Tibial nerve (tissue), 4 donors: Measurements from ENCODE around the gene LRFN4. TPM values are rescaled to one million over a fixed set of nuclear protein-coding genes. Genes with fewer than 3 reads are reported as not detected.
A peak's percentile ranks its signal among the peaks of the same experiment; 100 is the strongest.

Experiments
- DNase-seq, 2 donors: peaks; one replicate each; pipeline ENCODE4 v3.0.0-alpha.2; 2019; ENCODE audit warnings: low spot score in 2 of 2
- H3K27ac ChIP-seq, 4 donors: fragments of 200-600 bp; sonication (generic) in 3 of 4; one replicate each; pipeline ENCODE4 v1.5.1; 2017 to 2019; ENCODE audit warnings: mild to moderate bottlenecking in 1 of 4
- H3K27me3 ChIP-seq, 2 donors: fragments of 200-600 bp; sonication (generic) in 1 of 2; one replicate each; pipeline versions ENCODE4 v1.5.1 to v1.6.0; 2017 to 2019
- H3K36me3 ChIP-seq, 3 donors: fragments of 200-600 bp; sonication (generic); one replicate each; pipeline ENCODE4 v1.5.1; 2018 to 2019
- H3K4me1 ChIP-seq, 4 donors: fragments of 200-600 bp; sonication (generic) in 3 of 4; one replicate each; pipeline ENCODE4 v1.5.1; 2017 to 2019
- H3K4me3 ChIP-seq, 4 donors: fragments of 200-600 bp; sonication (generic) in 3 of 4; one replicate each; pipeline ENCODE4 v1.5.1; 2017 to 2019; ENCODE audit warnings: mild to moderate bottlenecking in 1 of 4, moderate library complexity in 1 of 4
- H3K9me3 ChIP-seq, 4 donors: fragments of 200-600 bp; sonication (generic) in 3 of 4; one replicate each; pipeline ENCODE4 v1.5.1; 2017 to 2019
- EP300 ChIP-seq, 2 donors: sonication (generic); formaldehyde crosslinking; IDR thresholded peaks; one replicate each; pipeline ENCODE4 v1.6.1; 2017; ENCODE audit warnings: antibody characterized with exemption in 2 of 2, mild to moderate bottlenecking in 1 of 2
- POLR2A ChIP-seq, 2 donors: fragments of 450-650 bp; IDR thresholded peaks; one replicate each; pipeline ENCODE4 v1.6.1; 2017; ENCODE audit warnings: antibody characterized with exemption in 2 of 2, mild to moderate bottlenecking in 2 of 2, moderate library complexity in 2 of 2
- WGBS, 2 donors: methylation state at CpG; one replicate each; pipeline ENCODE4 v1.1.5; 2018; 5-methylcytosine and 5-hydroxymethylcytosine counted together
- total RNA-seq, 4 donors: library from RNA; depleted of rRNA; stranded (reverse); fragments of >200 nt; gene quantifications; one replicate each; pipeline ENCODE4 v1.1.0, GENCODE V29; 2016
- TF ChIP-seq, protein P1 (sequence below), 5 experiments: fragments of 200-600 bp in 3 of 5; fragments of 450-650 bp in 2 of 5; sonication (generic) in 3 of 5; IDR thresholded peaks; one replicate each; pipeline ENCODE4 v1.5.1; 2016 to 2019; ENCODE audit warnings: antibody characterized with exemption in 5 of 5, mild to moderate bottlenecking in 3 of 5, moderate library complexity in 2 of 5

LRFN4 gene
- total RNA-seq, 4 donors from 2014 or later, result 9.4 to 17.1 (median 14.0) TPM

DNA sequence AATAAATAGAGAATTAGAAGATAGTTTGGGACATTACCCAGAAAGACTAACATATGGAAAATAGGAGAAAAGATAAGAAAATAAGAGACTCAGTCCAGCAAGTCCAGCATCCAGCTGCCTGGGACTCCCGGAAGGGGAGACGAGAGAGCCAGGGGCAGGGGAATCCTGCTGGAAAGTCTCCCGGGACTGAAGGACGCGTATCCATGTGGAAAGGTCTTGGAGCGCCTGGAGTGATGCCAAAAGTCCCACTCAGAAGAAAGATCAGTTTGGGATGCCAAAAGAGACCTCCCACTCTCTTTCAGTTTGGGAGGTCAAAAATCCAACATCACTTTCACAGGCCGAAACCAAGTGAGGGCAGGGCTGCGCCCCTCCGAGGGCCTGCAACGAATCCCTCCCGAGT lies 30.7 kb downstream of the LRFN4 start:
- no peak for DNase-seq
- 48 to 53% methylated on average over 11 of the region's 11 CpGs for WGBS, 2 donors
- no peaks in the 10 kb centered on the region for H3K27me3 ChIP-seq
- peak overlapping the region in 1 of 4 donors; percentile 51 for H3K27ac ChIP-seq
- H3K9me3 ChIP-seq, result no peaks in the 10 kb centered on the region
- H3K4me1 ChIP-seq, result peaks cover 0 to 28% (median 13%) of the 10 kb centered on the region in 4 donors
- H3K36me3 ChIP-seq, result no peaks in the 10 kb centered on the region
- H3K4me3 ChIP-seq, result no peak overlapping the region
- TF ChIP-seq EP300 (IDR thresholded peaks at IDR 0.05) (no peak), POLR2A (IDR thresholded peaks at IDR 0.05) (no peak)
- TF ChIP-seq, protein P1, sequence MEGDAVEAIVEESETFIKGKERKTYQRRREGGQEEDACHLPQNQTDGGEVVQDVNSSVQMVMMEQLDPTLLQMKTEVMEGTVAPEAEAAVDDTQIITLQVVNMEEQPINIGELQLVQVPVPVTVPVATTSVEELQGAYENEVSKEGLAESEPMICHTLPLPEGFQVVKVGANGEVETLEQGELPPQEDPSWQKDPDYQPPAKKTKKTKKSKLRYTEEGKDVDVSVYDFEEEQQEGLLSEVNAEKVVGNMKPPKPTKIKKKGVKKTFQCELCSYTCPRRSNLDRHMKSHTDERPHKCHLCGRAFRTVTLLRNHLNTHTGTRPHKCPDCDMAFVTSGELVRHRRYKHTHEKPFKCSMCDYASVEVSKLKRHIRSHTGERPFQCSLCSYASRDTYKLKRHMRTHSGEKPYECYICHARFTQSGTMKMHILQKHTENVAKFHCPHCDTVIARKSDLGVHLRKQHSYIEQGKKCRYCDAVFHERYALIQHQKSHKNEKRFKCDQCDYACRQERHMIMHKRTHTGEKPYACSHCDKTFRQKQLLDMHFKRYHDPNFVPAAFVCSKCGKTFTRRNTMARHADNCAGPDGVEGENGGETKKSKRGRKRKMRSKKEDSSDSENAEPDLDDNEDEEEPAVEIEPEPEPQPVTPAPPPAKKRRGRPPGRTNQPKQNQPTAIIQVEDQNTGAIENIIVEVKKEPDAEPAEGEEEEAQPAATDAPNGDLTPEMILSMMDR (IDR thresholded peaks at IDR 0.05), result no peak

DNA sequence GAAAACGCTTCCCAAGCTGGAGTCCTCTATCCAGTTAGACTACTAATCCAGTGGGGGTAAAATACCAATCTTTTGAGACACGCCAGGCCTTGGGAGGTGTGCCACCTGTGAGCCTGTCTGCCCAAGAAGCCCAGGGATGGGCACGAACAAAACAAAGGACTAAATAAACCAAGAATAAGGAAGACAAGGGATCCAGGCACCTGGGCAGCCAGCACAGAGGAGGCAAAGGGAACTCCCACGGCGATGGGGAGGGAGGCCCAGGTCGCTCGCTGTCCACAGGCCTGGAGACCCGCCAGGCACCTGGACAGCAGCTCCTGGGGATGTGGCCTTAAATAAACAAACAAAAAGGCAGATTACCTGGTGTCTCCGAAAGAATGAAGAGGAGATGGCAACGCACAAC lies 31.4 kb downstream of the LRFN4 start:
- Histone ChIP-seq H3K4me3 (no peak overlapping the region), H3K27me3 (no peaks in the 10 kb centered on the region), H3K9me3 (no peaks in the 10 kb centered on the region), H3K36me3 (no peaks in the 10 kb centered on the region), H3K4me1 (peaks cover 0 to 29% (median 10%) of the 10 kb centered on the region in 4 donors), H3K27ac (no peak overlapping the region)
- no peak for DNase-seq
- TF ChIP-seq EP300 (IDR thresholded peaks at IDR 0.05), result no peak
- TF ChIP-seq, protein P1 (IDR thresholded peaks at IDR 0.05), result no peak
- TF ChIP-seq POLR2A (IDR thresholded peaks at IDR 0.05), result no peak
- 93 to 95% methylated on average over 10 of the region's 10 CpGs for WGBS, 2 donors

DNA sequence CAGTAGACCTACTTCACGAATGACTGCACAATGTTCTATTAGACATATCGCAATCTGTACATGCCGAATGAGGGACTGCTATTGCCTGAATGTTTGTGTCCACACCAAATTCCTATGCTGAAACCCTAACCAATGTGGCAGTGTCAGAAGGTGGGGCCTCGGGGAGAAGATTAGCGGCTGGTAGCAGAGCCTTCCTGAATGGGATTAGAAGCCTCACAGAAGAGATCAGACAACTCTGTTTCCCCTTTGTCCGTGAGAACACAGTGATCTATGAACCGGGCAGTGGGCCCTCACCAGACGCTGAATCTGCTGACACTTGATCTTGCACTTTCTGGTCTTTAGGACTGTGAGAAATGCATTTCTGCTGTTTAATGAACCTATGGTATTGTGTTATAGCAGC lies 33.1 kb downstream of the LRFN4 start:
- peaks cover 0 to 26% (median 8%) of the 10 kb centered on the region in 4 donors for H3K4me1 ChIP-seq
- no peaks in the 10 kb centered on the region for H3K9me3 ChIP-seq
- no peak overlapping the region for H3K27ac ChIP-seq
- no peaks in the 10 kb centered on the region for H3K27me3 ChIP-seq
- 62% methylated on average over 8 of the region's 8 CpGs for WGBS, 2 donors
- no peak overlapping the region for H3K4me3 ChIP-seq
- no peaks in the 10 kb centered on the region for H3K36me3 ChIP-seq
- no peak for TF ChIP-seq EP300 (IDR thresholded peaks at IDR 0.05)
- TF ChIP-seq POLR2A (IDR thresholded peaks at IDR 0.05), result no peak
- TF ChIP-seq, protein P1 (IDR thresholded peaks at IDR 0.05), result no peak
- DNase-seq, result no peak

DNA sequence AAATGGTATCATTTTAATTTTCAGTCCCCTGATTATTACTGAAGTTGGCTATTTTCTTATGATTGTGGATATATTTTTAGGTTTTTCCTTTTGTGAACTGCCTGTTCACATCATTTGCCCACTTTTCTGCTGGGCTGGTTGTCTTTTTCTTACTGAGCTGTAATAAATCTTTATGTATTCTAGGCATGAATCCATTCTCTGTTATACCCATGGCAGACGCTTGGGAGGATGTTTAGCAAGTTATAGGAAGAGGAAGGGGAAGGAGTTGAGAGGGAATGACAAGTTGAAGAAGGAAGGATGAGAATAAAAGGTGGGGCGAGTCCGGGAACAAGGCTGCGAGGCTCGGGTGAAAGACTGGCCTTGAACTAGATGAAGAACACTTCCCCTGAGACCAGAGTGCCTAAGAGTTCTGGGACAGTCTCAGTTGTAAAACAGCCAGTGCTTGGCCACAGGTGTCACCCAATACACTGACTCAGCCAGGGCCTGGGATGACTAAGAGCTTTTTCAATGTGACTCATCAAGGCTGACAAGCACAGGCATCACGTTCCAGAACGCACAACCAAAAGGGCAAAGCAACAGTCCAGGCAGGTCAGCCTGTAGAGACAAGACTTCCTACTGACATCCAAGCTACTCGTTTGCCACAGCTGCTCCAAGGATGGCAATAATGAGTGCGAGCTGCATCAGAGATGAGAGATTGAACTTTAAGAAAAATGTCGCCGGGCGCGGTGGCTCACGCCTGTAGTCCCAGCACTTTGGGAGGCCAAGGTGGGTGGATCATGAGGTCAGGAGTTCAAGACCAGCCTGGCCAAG lies 35.2 kb downstream of the LRFN4 start:
- no peak overlapping the region for H3K4me3 ChIP-seq
- TF ChIP-seq POLR2A (IDR thresholded peaks at IDR 0.05) (no peak), EP300 (IDR thresholded peaks at IDR 0.05) (no peak)
- TF ChIP-seq, protein P1 (IDR thresholded peaks at IDR 0.05), result no peak
- no peaks in the 10 kb centered on the region for H3K27me3 ChIP-seq
- no peaks in the 10 kb centered on the region for H3K36me3 ChIP-seq
- no peak for DNase-seq
- peaks cover 0 to 22% (median 3%) of the 10 kb centered on the region in 4 donors for H3K4me1 ChIP-seq
- no peak overlapping the region for H3K27ac ChIP-seq
- H3K9me3 ChIP-seq, result no peaks in the 10 kb centered on the region
- WGBS, 2 donors, result 77 to 78% methylated on average over 14 of the region's 14 CpGs

DNA sequence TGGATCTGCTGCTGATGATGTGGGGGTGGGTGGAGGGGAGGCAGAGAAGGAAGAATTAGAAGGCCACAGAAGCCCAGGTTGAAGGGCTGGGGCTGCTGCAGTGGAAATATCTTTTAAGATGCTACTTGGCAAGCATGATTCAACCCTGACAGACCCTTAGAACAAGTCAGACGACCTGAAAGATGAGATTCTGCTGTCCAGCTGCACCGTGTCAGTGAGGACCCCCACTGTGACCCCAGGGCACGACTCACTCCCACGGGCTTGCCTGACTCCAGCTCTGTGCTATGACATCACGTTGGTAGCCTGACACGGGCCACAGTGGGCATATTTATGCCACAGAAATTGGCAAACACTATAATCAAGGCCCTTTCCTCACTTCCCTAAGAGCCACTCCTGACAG lies 36.0 kb downstream of the LRFN4 start:
- TF ChIP-seq, protein P1 (IDR thresholded peaks at IDR 0.05), result no peak
- TF ChIP-seq POLR2A (IDR thresholded peaks at IDR 0.05) (no peak), EP300 (IDR thresholded peaks at IDR 0.05) (no peak)
- Histone ChIP-seq H3K4me3 (no peak overlapping the region), H3K36me3 (no peaks in the 10 kb centered on the region), H3K27me3 (no peaks in the 10 kb centered on the region), H3K27ac (no peak overlapping the region), H3K4me1 (peaks cover 0 to 15% (median 0%) of the 10 kb centered on the region in 4 donors), H3K9me3 (no peaks in the 10 kb centered on the region)
- 12 to 40% methylated on average over 6 of the region's 6 CpGs for WGBS, 2 donors
- no peak for DNase-seq
